HEK293 (cell line): ENCODE results near the gene PPARGC1A.

Source experiments
- CTCF ChIA-PET: fragments of 350-600 bp; formaldehyde crosslinking; extraction: SDS; loops from one replicate; lab custom pipeline; 2021; ENCODE audit warnings: antibody characterized with exemption; lab: Yijun Ruan, JAX
- POLR2A ChIA-PET: fragments of 300-600 bp; formaldehyde crosslinking; extraction: SDS; loops from one replicate; lab custom pipeline; 2020; ENCODE audit warnings: antibody characterized with exemption, inconsistent platforms; lab: Yijun Ruan, JAX
- H3K27ac ChIP-seq: fragments of 200-500 bp; sonication (Bioruptor generic); 2 replicates; pipeline ENCODE4 v1.5.1; 2014; ENCODE audit warnings: low read depth, low read length, control low read depth, inconsistent platforms; ENCODE audit errors: extremely low read depth
- H3K36me3 ChIP-seq, 2 experiments: fragments of 200-500 bp in 1 of 2; sonication (Bioruptor generic) in 1 of 2; 1 replicate in 1 of 2; 2 replicates in 1 of 2; pipeline ENCODE4 v1.5.1; 2014 to 2017; ENCODE audit warnings: inconsistent platforms in 2 of 2, low read length in 2 of 2; ENCODE audit not compliant: control insufficient read depth in 2 of 2, insufficient read depth in 1 of 2
- H3K4me1 ChIP-seq: fragments of 200-500 bp; sonication (Bioruptor generic); 2 replicates; pipeline ENCODE4 v1.5.1; 2014; ENCODE audit warnings: mild to moderate bottlenecking, low read length, inconsistent platforms; ENCODE audit not compliant: control insufficient read depth, insufficient read depth
- H3K4me3 ChIP-seq: 2 replicates; pipeline ENCODE4 v1.5.1; 2011; ENCODE audit warnings: low read depth, mild to moderate bottlenecking, control low read depth, low read length, moderate library complexity
- H3K9me3 ChIP-seq: fragments of 200-500 bp; sonication (Bioruptor generic); 2 replicates; pipeline ENCODE4 v1.5.1; 2014; ENCODE audit warnings: low read depth, low read length, inconsistent platforms; ENCODE audit not compliant: control insufficient read depth, insufficient read depth
- HOXA7 ChIP-seq: sonication (generic); formaldehyde crosslinking; IDR thresholded peaks from 2 replicates; pipeline ENCODE4 v1.8.1; 2022; ENCODE audit warnings: missing genetic modification reagents, borderline replicate concordance
- HOXC10 ChIP-seq: sonication (generic); formaldehyde crosslinking; IDR thresholded peaks from 2 replicates; pipeline ENCODE4 v1.8.1; 2023; ENCODE audit warnings: mild to moderate bottlenecking, missing genetic modification reagents
- IKZF3 ChIP-seq: fragments of 450-650 bp; IDR thresholded peaks from 2 replicates; pipeline ENCODE4 v1.5.0; 2018; ENCODE audit warnings: missing biosample characterization, mild to moderate bottlenecking, missing genetic modification characterization, moderate library complexity
- KLF16 ChIP-seq: fragments of 450-650 bp; formaldehyde crosslinking; IDR thresholded peaks from 2 replicates; pipeline ENCODE4 v1.5.1; 2017; ENCODE audit warnings: missing biosample characterization, missing genetic modification characterization
- PBX3 ChIP-seq: sonication (generic); formaldehyde crosslinking; IDR thresholded peaks from 2 replicates; pipeline ENCODE4 v1.8.1; 2022; ENCODE audit warnings: mild to moderate bottlenecking, moderate library complexity, missing genetic modification reagents
- PRDM10 ChIP-seq: fragments of 450-650 bp; formaldehyde crosslinking; IDR thresholded peaks from 2 replicates; pipeline ENCODE4 v1.5.1; 2016; ENCODE audit warnings: missing biosample characterization, missing genetic modification characterization
- TSHZ1 ChIP-seq: fragments of 450-650 bp; formaldehyde crosslinking; IDR thresholded peaks from 2 replicates; pipeline ENCODE4 v1.5.1; 2016; ENCODE audit warnings: missing biosample characterization, missing genetic modification characterization, borderline replicate concordance
- ZNF10 ChIP-seq: fragments of 450-650 bp; formaldehyde crosslinking; IDR thresholded peaks from 2 replicates; pipeline ENCODE4 v1.5.1; 2017; ENCODE audit warnings: missing biosample characterization, missing genetic modification characterization
- ZNF174 ChIP-seq: fragments of 450-650 bp; formaldehyde crosslinking; IDR thresholded peaks from 2 replicates; pipeline ENCODE4 v1.5.0; 2017; ENCODE audit warnings: missing biosample characterization, mild to moderate bottlenecking, missing genetic modification characterization
- ZNF513 ChIP-seq: fragments of 450-650 bp; IDR thresholded peaks from 2 replicates; pipeline ENCODE4 v1.5.1; 2018; ENCODE audit warnings: missing biosample characterization, missing genetic modification characterization
- ZNF514 ChIP-seq: fragments of 450-650 bp; formaldehyde crosslinking; IDR thresholded peaks from 2 replicates; pipeline ENCODE4 v1.5.1; 2016; ENCODE audit warnings: missing biosample characterization, missing genetic modification characterization
- ZNF548 ChIP-seq: fragments of 450-650 bp; formaldehyde crosslinking; IDR thresholded peaks from 2 replicates; pipeline ENCODE4 v1.5.1; 2016; ENCODE audit warnings: missing biosample characterization, missing genetic modification characterization
- ZNF791 ChIP-seq: fragments of 450-650 bp; formaldehyde crosslinking; IDR thresholded peaks from 2 replicates; pipeline ENCODE4 v1.5.1; 2016; ENCODE audit warnings: missing biosample characterization, missing genetic modification characterization
- ZSCAN4 ChIP-seq: fragments of 450-650 bp; formaldehyde crosslinking; IDR thresholded peaks from 2 replicates; pipeline ENCODE4 v1.5.1; 2017; ENCODE audit warnings: missing biosample characterization, missing genetic modification characterization

The PPARGC1A gene

GRCh38 chr4:23874536-23874901 lies 15.3 kb downstream of the PPARGC1A start:
- POLR2A ChIA-PET = no interaction called here

GRCh38 chr4:23873717-23874535 lies 15.9 kb downstream of the PPARGC1A start:
- POLR2A ChIA-PET = no interaction called here
- Histone ChIP-seq H3K4me1 (peaks cover 11% of the 10 kb centered on the region), H3K9me3 (no peaks in the 10 kb centered on the region)
- CTCF ChIA-PET = interaction anchor here (0.6 to 0.8 kb wide), 2 partner anchors 18 to 1042 kb away, joined by 3 to 4 read pairs; no protein-coding TSS in a partner anchor
- TF ChIP-seq ZNF548 = no peak
- TF ChIP-seq ZNF174 (tag by site-specific recombination) = no peak
- no peak for TF ChIP-seq HOXC10 (CRISPR knock-in tag)
- no peak for TF ChIP-seq TSHZ1 (tag by site-specific recombination)
- TF ChIP-seq ZSCAN4 = no peak
- no peak for TF ChIP-seq ZNF513
- no peak for TF ChIP-seq PBX3 (CRISPR knock-in tag)
- TF ChIP-seq, all 188 proteins: peak for 0
- H3K36me3 ChIP-seq = no peaks in the 10 kb centered on the region
- no peak overlapping the region for H3K4me3 ChIP-seq
- no peak overlapping the region for H3K27ac ChIP-seq

More at GRCh38 chr4:23874536-23874901, 15.3 kb downstream of the PPARGC1A start:
- peaks cover 14% of the 10 kb centered on the region for H3K4me1 ChIP-seq
- no peaks in the 10 kb centered on the region for H3K9me3 ChIP-seq
- CTCF ChIA-PET = interaction anchor here (0.6 to 0.8 kb wide), 2 partner anchors 19 to 1041 kb away, joined by 3 to 4 read pairs; no protein-coding TSS in a partner anchor
- TF ChIP-seq ZNF10 (no peak), IKZF3 (no peak), PRDM10 (peak; percentile 61), KLF16 (no peak), ZNF791 (tag by site-specific recombination) (no peak), HOXA7 (no peak), ZNF514 (tag by site-specific recombination) (no peak)
- H3K27ac ChIP-seq = no peak overlapping the region
- no peak overlapping the region for H3K4me3 ChIP-seq
- no peaks in the 10 kb centered on the region for H3K36me3 ChIP-seq
